SKM-1 (cell line): ENCODE results near the gene BCL2L1.

ENCODE experiments used
- DNase-seq: peaks from one replicate; lab custom pipeline; 2025; ENCODE audit not compliant: unreplicated experiment; lab: John Stamatoyannopoulos, UW

The BCL2L1 gene

DNA sequence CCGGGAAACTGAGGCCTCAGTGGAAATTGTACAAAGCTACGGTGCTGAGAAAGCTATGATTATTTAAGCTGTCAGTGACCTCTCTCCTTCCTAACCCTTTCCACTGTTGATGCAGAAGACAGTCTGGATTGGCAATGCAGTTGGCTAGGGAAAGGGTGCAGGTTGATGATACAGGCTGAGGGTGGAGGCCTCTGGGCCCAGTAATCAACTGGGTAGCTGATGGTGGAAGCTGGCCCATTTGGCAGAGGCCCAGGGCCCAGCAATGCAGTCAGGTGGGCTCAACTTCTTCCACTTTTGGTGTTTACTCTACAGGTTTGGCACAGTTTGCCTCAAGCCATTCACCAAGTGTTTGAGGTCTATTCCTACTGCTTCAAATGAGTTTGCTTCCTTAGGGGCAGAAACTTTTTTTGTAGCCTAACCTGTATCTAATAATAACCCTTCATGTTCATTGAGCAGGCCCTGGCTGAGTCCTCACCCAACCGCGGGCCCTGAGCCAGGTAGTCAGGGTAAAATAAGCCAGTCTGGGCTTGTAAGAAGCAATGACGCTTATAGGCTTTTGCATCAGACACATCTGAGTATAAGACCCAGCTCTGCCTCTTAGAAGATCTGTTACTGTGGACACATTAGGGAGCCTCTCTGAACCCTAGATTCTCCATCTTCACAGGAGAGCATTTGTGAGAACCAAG is 12.1 kb downstream of the BCL2L1 start:
- no peak for DNase-seq

DNA sequence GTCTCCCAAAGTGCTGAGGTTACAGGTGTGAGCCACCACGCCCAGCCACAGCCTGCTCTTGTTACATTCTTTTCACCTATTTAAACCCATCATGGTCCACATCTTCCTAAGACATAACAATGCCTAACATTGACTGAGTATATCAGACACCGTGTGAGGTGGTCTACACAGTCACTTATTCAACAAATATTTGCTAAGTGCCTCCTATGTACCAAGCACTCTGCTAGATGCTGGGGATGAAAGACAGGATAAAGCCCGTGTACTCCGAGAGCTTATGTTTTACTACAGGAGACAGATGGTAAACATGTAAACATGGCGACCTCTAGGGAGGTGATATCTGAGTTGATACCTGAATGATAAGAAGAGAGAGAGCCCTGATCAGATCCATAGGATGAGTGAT is 12.7 kb downstream of the BCL2L1 start:
- no peak for DNase-seq

DNA sequence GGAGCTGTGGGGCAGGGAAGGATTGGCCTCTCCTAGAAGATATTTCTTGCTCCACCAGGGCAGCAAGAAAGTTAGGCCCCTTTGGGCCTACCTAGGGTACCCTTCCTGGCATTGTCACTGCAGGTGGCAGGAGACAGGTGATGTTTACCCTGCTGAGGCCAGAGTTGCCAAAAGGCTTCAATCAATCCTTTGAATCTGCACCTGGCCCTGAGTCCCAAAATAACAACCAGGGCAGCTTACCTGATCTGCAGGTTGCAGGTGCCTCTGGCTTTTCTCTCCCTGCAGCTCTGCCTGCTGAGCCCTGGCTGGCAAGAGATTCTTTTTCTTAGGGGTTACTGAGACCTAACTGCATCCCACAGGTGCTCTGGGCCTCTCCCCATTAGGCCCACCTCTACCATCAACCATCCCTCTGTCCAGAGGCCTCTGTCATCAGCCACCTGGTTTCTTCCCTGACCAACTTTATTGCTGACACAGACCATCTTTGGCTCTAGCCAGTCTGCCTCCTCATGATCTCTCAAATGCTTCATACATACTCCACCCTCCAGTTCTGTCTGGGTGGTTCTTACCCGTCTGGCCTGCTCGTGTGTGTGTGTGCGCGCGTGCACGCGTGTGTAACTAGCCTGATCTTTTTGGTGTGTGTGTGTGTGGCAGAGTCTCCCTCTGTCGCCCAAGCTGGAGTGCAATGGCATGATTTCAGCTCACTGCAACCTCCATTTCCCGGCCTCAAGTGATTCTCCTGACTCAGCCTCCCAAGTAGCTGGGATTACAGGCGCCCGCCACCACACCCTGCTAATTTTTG is 13.7 kb downstream of the BCL2L1 start:
- DNase-seq = no peak

DNA sequence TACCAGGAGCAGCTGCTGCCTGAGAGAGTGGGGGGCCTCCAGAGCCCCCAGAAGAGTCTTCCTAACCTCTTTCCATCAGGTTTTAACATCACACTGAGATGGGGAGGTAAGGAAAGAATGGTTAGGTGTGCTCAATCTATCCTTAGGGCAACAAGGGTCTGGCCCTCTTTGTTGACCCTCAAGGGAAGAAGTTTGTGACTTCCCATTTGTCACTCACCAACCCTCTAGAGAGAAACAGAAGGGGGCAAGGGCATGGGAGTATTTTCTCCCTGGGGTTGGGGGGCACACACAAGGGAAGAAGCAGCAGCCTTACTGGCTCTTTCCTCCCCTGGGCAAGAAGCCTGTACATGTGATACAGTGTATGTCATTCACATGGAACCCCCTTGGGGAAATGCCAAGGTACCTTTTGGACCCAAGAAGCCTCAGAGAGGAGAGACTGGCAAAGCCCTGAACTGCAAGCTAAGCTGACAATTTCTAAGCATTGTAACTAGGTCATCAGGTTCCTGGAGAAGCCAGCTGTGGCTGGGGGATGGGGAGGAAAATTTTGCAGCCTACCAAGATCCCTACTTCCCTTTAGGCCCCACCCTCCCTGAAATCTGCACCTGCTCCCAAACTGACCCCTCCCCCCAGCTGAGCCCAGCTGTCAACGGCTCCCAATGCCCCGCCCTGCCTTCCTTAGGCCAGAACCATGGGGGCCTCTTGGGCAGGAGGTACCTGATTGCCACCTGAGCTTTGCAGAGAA is 14.5 kb downstream of the BCL2L1 start:
- DNase-seq = no peak

DNA sequence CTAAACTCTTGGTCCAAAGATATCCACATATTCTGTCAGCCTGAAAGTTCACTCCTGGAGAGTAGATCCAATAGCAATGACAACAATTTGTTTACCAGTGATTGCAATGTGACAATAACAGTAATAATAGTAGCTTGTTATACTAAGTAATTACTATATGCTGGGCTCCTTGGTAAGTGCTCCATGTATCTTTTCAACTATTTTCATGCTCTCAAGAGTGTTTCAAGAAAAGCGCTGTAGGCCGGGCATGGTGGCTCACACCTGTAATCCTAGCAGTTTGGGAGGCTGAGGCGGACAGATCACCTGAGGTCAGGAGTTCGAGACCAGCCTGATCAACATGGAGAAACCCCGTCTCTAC is 15.4 kb downstream of the BCL2L1 start:
- no peak for DNase-seq

DNA sequence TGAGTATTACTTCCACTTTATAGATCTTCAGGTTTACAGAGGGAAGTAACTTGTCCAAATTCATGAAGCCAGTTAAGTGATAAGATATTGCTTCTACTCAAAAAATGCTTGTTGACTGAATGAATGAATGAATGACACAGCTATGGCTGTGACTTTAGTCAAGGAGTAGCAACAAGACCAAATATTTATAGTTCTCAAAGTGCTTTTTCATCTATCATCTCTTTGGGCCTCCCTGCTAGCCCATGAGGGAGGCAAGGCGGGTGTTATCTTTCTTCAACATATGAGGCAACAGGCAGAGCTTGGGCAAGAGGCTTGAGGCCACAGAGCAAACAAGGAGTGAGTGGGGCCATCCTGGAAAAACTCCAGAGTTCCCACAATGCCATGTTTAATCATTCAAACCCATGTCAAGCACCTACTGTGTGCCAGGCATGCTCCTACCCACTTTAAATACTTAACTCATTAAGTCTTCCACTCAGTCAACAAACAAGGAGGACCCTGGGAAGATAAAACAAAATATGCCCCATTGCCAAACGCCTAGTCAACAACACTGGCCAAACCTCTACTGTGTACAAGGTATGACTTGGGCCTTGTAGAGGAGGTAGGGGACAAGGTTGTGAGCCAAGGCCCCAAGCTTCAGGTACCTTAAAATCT is 15.9 kb downstream of the BCL2L1 start:
- DNase-seq = no peak

DNA sequence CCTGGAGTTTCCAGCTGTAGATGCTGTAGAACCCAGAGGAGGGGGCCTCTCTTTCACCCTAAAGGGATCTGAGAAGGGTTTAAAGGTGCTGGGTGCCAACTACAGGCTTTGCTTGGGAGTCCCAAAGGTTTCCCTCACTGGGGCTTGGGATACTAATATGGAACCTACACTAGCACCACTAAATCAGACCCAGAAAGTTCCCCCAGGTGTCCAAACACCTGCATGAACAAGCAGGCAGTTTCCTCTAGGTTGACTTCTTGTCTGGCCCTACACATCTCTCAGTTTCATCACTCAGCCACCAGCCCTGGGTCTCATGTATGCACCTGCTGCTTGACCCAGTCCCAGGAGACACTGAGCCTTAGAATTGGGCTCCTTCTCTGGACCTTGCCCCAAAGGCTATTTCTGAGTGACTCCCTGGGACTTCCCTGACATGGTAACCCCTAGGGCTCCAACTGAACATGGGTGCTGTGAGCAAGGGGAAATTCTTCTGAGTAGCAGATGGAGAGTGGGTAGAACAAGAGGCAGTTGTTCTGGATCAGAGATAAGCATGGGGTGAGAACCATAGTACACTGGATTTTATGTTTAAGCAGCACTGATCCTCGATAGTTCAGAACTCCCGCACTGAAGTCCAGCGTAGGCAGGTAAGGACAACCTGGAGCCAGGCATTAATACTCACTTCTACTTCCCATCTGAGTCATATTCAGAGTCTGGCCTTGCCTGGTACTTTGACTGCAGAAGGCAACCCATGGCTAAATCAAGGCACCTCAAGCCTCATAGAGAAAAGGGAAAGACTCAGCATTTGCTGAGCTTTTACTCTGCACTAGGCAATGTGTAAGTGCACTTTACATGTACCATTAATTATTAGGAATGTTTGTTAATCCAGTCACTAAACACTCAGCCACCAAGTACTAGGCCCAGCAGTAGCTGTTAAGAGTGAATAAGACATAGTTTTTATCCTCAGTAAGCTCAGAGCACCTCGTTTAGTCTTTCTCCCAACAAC is 16.8 kb downstream of the BCL2L1 start:
- no peak for DNase-seq

DNA sequence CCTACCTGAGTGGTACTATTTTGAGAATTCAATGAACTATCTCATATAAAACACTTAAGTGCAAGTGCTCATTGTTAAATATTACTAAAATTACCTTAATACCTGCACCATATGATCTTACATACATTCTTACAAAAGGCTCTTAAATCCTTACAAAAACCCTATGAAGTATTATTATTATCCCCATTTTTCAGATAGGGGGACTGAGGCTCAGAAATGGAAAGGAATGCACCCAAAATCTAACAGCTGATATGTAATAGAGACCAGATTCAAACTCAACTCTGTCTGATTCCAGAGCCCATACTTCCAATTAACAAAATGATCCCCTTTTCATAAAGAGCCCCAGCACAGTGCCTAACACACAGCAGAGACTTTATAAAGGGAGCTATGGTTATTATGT is 17.5 kb downstream of the BCL2L1 start:
- DNase-seq = no peak

DNA sequence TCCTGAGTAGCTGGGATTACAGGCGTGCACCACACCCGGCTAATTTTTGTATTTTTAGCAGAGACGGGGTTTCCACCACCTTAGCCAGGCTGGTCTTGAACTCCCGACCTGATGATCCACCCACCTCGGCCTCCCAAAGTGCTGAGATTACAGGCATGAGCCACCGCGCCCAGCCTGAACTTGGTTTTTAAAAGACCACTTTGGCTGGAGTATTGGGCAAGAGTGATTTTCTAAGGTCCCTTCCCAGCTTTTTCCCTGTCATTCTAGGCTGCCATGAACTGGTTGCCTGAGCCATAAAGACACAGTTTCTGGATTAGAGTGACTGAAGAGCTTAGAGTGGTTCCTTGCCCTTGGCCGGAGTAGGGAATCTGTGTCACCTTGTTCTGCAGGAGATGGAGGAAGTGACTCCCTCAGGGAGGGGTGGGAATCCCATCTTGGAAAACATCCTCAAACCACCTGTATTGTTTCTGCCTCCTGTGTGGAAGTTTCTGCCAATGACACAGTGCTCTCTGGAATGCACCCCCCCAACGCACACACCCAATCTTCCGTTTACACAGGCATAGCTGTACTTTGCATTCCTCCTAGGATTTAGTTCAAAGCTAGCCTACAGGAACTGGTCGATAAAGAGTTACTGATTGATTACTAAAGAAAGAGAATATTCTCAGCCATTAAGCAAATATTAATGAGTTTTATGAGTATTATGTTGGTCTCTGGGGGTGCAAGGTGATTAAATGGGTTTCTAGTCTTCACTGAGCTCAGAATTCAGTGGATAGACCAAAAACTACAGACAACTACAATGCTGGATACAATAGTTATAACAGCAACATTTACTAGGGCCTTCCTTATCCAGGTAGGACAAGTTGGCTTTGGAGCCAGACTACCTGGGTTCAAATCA is 18.2 kb downstream of the BCL2L1 start:
- DNase-seq = no peak

DNA sequence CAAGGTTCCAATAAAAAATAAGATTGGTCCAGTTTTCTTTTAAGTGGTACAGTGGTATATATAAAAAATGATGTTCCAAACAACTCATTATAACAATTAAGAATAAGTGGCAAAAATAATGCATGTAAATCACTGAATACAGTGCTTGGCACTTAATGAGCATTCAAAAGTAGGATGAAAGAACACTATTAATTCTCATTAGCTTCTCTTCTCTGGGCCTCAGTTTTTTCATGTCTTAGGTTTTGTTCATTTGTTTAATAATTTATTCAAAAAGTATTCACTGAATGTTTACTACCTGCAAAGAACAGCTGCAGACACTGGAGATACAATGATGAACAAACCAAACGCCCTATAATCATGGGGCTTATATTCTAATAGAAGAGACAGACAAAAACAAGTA is 21.1 kb downstream of the BCL2L1 start:
- DNase-seq = no peak

DNA sequence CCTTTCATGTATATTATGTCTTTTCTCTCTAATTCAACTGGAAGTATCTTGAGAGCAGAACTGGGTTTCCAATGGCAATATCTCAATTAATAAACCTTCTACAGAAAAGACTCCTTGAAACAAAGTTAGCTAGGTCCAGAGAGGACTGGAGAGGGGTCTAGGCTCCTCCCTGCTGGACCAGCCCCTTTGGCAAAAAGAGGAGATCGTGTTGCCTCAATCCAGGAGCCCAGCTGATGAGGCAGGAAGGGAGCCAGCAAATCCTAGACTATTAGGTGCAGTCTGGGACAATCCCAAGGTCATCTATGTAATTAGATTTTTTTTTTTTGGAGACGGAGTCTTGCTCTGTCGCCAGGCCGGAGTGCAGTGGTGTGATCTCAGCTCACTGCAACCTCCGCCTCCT is 21.9 kb downstream of the BCL2L1 start:
- DNase-seq = no peak

DNA sequence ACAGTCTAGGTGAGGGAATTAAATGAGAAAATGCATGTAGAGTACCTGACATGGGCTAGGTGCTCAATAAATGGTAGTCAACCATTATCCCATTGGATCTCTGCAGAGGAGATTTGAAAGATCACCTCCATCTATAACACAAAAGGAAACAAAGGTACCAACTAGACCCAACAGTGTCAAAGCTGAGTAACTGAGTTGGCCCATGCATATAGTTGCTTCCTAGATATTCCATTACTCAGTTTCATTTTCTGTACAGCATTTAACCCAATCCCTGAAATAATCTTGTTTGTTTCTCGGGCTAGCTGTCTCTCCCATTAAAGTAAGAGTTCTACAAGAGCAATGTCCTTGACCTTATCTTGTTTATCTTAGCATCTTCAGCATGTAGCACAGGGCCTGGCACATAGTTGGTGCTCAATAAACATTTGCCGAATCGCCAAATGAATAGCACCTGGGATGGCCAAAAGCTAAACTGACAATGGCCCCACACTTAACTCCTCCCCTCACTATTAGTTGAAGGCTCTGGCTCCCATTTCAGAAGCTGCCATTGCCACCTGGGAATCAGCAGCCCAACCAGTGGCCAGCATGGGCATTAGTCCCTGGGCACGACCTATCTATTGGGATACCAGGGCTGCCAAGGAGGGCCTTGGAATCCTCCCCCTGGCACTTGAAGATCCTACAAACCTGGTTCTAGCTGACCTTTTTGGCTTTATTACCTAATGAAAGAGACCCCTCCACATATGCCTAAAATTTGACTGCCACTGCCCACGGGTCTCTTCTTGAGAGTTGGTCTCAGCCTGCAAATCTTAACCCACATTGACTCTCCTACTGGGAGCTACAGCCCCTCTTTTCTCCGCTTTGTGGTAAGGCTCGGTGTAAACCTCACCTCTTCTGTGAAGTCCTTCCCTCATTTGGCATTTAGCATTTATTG is 22.6 kb downstream of the BCL2L1 start:
- no peak for DNase-seq

DNA sequence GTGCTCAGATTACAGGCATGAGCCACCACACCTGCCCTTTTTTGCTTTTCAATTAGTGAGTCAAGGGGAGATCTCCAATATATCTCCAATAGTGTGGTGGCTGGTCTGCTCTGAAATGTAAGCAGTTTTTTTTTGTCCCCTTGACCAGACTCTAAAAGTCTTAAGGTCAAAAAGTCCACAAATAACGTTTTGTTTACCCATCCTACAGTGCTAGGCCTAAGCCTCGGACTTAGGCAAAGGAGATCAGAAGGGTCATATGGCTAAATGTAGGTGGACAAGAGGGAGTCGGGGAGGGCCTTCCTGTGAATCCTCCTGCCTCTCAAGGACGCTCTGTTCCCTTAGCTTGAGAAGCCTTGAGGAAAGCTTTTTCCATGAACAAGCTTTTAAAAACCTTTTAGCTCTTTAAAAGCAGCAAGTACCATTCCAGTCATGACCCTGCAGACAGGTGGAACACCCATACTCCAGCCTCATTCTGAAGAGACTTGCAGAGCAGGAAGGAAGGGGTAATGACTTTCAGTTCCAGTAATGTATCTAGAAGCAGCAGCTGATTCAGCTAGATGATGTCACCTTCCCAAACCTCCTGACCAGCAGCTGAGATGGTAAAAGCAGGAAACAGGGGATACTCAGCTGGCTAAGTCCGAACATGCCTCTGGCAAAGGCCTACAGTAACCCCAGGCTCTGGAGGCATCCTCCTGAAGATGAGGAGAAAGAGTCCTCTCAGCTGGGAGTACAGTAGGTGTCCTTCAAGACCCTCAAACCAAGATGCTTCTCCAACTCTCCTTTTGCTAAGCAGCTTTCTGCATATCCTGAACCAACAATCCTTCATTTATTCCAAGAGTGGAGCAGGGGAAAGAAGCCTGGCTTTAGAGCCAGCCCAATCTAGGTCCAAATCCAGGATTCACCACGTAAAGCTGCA is 23.6 kb downstream of the BCL2L1 start:
- no peak for DNase-seq

DNA sequence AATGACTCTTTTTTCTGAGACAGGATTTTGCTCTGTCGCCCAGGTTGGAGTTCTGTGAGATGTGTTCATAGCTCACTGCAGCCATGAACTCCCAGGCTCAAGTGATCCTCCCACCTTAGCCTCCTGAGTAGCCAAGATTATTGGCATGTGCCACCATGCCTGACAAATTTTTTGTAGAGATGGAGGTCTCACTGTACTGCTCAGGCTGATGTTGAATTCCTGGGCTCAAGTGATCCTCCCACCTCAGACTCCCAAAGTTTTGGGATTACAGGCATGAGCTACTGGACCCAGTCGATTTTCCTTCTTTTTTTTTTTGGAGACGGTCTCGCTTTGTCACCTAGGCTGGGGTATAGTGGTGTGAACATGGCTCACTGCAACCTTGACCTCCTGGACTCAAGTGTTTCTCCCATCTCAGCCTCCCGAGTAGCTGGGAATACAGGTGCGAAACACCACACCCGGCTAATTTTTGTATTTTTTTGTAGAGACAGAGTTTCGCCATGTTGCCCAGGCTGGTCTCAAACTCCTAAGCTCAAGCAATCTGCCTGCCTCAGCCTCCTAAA is 24.3 kb downstream of the BCL2L1 start:
- DNase-seq = no peak

DNA sequence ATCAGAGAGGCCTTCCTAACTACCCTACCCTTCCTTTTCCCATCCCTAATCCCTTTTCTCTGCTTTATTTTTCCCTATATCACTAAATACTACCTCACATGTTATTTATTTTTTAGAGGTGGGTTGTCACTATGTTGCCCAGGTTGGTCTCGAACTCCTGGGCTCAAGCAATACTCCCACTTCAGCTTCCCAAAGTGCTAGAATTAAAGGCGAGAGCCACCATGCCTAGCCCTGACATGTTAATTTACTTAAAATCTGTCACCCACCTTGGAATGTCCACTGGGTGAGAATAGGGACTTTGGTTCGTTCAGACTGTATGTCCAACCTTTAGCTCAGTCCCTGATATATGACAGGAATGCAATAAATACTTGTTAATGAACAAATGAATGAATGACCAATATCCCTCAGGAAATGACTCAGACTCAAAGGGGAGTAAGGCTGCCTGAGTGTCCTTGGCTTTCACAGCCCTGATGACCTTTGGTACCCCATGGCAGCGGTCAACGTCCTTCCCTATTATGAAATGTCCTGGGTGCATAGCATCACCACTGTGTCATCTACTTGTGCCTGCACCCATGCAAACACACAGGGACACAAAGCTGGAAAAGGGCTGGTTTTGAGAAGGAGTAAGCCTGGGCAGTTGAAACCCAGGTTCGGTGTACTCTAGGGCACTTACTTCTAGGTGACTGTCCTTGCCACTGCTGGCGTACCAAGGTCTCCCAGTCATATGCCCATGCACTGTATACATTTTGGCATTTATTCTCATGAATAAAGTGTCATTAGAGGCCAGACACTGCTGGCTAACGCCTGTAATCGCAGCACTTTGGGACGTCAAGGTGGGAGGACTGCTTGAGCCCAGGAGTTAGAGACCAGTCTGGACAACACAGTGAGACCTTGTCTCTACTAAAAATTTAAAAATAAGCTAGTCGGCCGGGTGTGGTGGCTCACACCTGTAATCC is 26.5 kb downstream of the BCL2L1 start:
- no peak for DNase-seq
